Measurements from ENCODE around the gene CCDC74A. TPM values are rescaled to one million over a fixed set of nuclear protein-coding genes. Genes with fewer than 3 reads are reported as not detected.
"Not testable (repeated sequence)": the region's sequence is repeated elsewhere in the genome, so short reads cannot be mapped to it uniquely, and the experiment has no call there.

Gene CCDC74A
- total RNA-seq, 2 donors from 2014 or later, result 2.0 to 4.1 TPM

- no peak overlapping the region for H3K9ac ChIP-seq (ENCODE audit: low read depth in 2 of 2, low read length in 2 of 2)
- H3K9me3 ChIP-seq, result no peaks in the 10 kb centered on the region
- no peaks in the 10 kb centered on the region for H3K36me3 ChIP-seq
- no peak overlapping the region for H3K4me3 ChIP-seq
- H3K27ac ChIP-seq, result no peak overlapping the region
- H3K27me3 ChIP-seq, result no peaks in the 10 kb centered on the region
- intact Hi-C loops (cut with DNase I), result no loop called here
- H3K4me1 ChIP-seq, result no peaks in the 10 kb centered on the region
- TF ChIP-seq, protein P1, sequence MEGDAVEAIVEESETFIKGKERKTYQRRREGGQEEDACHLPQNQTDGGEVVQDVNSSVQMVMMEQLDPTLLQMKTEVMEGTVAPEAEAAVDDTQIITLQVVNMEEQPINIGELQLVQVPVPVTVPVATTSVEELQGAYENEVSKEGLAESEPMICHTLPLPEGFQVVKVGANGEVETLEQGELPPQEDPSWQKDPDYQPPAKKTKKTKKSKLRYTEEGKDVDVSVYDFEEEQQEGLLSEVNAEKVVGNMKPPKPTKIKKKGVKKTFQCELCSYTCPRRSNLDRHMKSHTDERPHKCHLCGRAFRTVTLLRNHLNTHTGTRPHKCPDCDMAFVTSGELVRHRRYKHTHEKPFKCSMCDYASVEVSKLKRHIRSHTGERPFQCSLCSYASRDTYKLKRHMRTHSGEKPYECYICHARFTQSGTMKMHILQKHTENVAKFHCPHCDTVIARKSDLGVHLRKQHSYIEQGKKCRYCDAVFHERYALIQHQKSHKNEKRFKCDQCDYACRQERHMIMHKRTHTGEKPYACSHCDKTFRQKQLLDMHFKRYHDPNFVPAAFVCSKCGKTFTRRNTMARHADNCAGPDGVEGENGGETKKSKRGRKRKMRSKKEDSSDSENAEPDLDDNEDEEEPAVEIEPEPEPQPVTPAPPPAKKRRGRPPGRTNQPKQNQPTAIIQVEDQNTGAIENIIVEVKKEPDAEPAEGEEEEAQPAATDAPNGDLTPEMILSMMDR (IDR thresholded peaks at IDR 0.05), result no peak
- DNase-seq, result no peak
Measured at GRCh38 chr2:131517106-131517831, 10.4 kb upstream of the CCDC74A start.

DNA sequence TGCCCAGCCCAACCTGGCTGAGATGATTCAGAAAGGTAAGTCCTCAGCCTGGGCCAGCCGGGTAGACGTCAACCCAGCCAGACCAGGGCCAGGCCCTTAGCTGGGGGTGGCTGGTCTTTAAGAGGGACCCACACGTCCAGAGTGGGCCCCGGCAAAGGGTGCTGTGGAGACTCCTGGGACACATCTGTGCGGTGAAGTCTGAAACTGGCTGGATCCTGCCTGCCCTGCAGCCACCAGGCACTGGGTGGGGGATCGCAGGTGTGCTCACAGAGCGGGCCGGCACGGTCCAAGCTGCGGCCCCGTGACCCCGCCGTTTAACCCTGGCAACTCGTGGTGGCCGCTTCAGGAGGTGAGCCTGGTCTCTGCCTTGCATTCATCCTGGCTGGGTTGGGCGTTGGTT, 9.8 kb upstream of the CCDC74A start:
- H3K36me3 ChIP-seq; H3K4me3 ChIP-seq; H3K9me3 ChIP-seq; H3K9ac ChIP-seq (ENCODE audit: low read depth in 2 of 2, low read length in 2 of 2); intact Hi-C loops (cut with DNase I); H3K27me3 ChIP-seq; DNase-seq; H3K27ac ChIP-seq; H3K4me1 ChIP-seq: not testable (repeated sequence)

- H3K9me3 ChIP-seq; H3K4me1 ChIP-seq; H3K36me3 ChIP-seq; H3K4me3 ChIP-seq; H3K27me3 ChIP-seq; H3K27ac ChIP-seq; DNase-seq; H3K9ac ChIP-seq (ENCODE audit: low read depth in 2 of 2, low read length in 2 of 2); intact Hi-C loops (cut with DNase I): not testable (repeated sequence)
Measured at GRCh38 chr2:131518531-131518930, 9.2 kb upstream of the CCDC74A start.

DNA sequence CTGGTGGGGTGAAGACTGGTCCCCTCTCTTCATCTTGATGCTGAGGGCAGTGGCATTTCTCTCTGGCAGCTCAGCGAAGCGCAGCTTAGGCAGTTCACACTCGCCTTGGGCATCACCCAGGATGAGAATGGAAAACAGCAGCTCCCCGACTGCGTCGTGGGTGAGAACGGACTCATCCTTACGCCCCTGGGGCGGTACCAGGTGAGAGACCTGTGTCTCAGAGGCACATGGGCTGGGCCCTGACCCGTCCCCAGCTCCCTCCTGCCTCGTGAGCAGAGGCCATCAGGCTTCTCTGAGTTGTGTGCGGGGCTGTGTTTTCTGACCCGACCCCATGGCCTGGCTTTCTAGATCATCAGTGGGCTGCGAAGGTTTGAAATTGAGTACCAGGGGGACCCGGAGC, 8.2 kb upstream of the CCDC74A start:
- TF ChIP-seq, protein P1 (IDR thresholded peaks at IDR 0.05), result no peak
- intact Hi-C loops (cut with DNase I), result no loop called here
- no peaks in the 10 kb centered on the region for H3K4me1 ChIP-seq
- no peaks in the 10 kb centered on the region for H3K9me3 ChIP-seq
- H3K9ac ChIP-seq (ENCODE audit: low read depth in 2 of 2, low read length in 2 of 2), result no peak overlapping the region
- H3K27ac ChIP-seq, result no peak overlapping the region
- no peak for DNase-seq
- no peak overlapping the region for H3K4me3 ChIP-seq
- no peaks in the 10 kb centered on the region for H3K27me3 ChIP-seq
- H3K36me3 ChIP-seq, result no peaks in the 10 kb centered on the region

- H3K9ac ChIP-seq (ENCODE audit: low read depth in 2 of 2, low read length in 2 of 2); H3K27me3 ChIP-seq; H3K36me3 ChIP-seq; H3K27ac ChIP-seq; H3K4me3 ChIP-seq; intact Hi-C loops (cut with DNase I); H3K9me3 ChIP-seq; H3K4me1 ChIP-seq; DNase-seq: not testable (repeated sequence)
Measured at GRCh38 chr2:131519871-131520470, 7.7 kb upstream of the CCDC74A start.

DNA sequence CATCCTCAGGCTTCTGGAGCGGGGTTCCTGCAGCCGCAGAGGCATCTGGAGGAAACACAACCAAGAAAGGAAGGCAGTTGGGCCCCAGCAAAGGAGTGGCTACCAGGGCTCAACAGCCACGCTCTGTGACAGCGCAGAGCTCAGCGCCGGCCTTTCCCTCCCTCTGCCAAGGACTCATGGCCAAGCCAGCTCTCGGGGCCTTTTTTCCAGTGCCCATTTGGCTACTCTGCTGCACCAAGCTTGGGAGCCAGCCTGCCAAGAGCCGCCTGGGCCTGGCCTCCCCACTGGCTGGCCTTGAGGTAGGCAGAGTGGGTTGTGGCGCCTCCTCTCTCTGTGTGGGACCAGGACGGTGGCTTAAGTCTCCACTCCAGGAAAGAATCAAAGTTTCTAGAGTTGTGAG, 7.2 kb upstream of the CCDC74A start:
- Histone ChIP-seq H3K9me3 (no peaks in the 10 kb centered on the region), H3K4me3 (no peak overlapping the region), H3K9ac (ENCODE audit: low read depth in 2 of 2, low read length in 2 of 2) (no peak overlapping the region), H3K27ac (no peak overlapping the region), H3K4me1 (no peaks in the 10 kb centered on the region), H3K27me3 (no peaks in the 10 kb centered on the region), H3K36me3 (no peaks in the 10 kb centered on the region)
- TF ChIP-seq, protein P1 (IDR thresholded peaks at IDR 0.05), result no peak
- intact Hi-C loops (cut with DNase I), result no loop called here
- no peak for DNase-seq

- H3K27me3 ChIP-seq; H3K4me1 ChIP-seq; DNase-seq; intact Hi-C loops (cut with DNase I); H3K9ac ChIP-seq (ENCODE audit: low read depth in 2 of 2, low read length in 2 of 2); H3K4me3 ChIP-seq; H3K27ac ChIP-seq; H3K9me3 ChIP-seq; H3K36me3 ChIP-seq: not testable (repeated sequence)
Measured at GRCh38 chr2:131521524-131521923, 6.2 kb upstream of the CCDC74A start.
